Ectodermal cell (in vitro differentiated cells): ENCODE measurements around the gene TNFRSF4.

Source experiments
- H3K27ac ChIP-seq: 2 replicates; pipeline ENCODE4 v1.7.0; 2013; ENCODE audit warnings: mild to moderate bottlenecking, low read depth, low read length; ENCODE audit not compliant: insufficient read depth, poor library complexity, severe bottlenecking
- H3K27me3 ChIP-seq: 2 replicates; pipeline ENCODE4 v1.7.0; 2013; ENCODE audit warnings: mild to moderate bottlenecking, low read length; ENCODE audit not compliant: insufficient read depth, control insufficient read depth, poor library complexity, severe bottlenecking
- H3K36me3 ChIP-seq: one replicate; pipeline ENCODE4 v1.7.0; 2013; ENCODE audit warnings: low read length; ENCODE audit not compliant: control insufficient read depth, insufficient read depth
- H3K4me1 ChIP-seq: one replicate; pipeline ENCODE4 v1.7.0; 2013; ENCODE audit warnings: low read length; ENCODE audit not compliant: control insufficient read depth, insufficient read depth
- H3K4me3 ChIP-seq: 2 replicates; pipeline ENCODE4 v1.7.0; 2013; ENCODE audit warnings: low read depth, low read length, control low read depth; ENCODE audit not compliant: insufficient read depth
- H3K9me3 ChIP-seq: 2 replicates; pipeline ENCODE4 v1.7.0; 2013; ENCODE audit warnings: mild to moderate bottlenecking, low read length, moderate library complexity; ENCODE audit not compliant: control insufficient read depth
- WGBS, 2 experiments: methylation state at CpG; one replicate each; pipeline ENCODE4 v1.1.7; 2013; ENCODE audit warnings: missing lambda C conversion rate in 2 of 2; 5-methylcytosine and 5-hydroxymethylcytosine counted together

The TNFRSF4 gene

GRCh38 chr1:1216770-1217620 is 3.0 kb upstream of the TNFRSF4 start:
- 96 to 97% methylated on average over 74 of the region's 74 CpGs for WGBS, 2 experiments
- H3K4me1 ChIP-seq, result no peaks in the 10 kb centered on the region
- no peak overlapping the region for H3K4me3 ChIP-seq
- H3K27me3 ChIP-seq, result no peaks in the 10 kb centered on the region
- H3K27ac ChIP-seq, result no peak overlapping the region
- no peaks in the 10 kb centered on the region for H3K9me3 ChIP-seq
- H3K36me3 ChIP-seq, result peaks cover 14% of the 10 kb centered on the region

GRCh38 chr1:1215881-1216605 is 2.1 kb upstream of the TNFRSF4 start:
- no peaks in the 10 kb centered on the region for H3K27me3 ChIP-seq
- 94 to 95% methylated on average over 21 of the region's 21 CpGs for WGBS, 2 experiments

GRCh38 chr1:1215080-1215676 is 1.2 kb upstream of the TNFRSF4 start:
- H3K4me1 ChIP-seq, result no peaks in the 10 kb centered on the region
- no peak overlapping the region for H3K27ac ChIP-seq
- WGBS, 2 experiments, result 77 to 79% methylated on average over 11 of the region's 11 CpGs
- H3K9me3 ChIP-seq, result no peaks in the 10 kb centered on the region
- H3K27me3 ChIP-seq, result no peaks in the 10 kb centered on the region
- H3K36me3 ChIP-seq, result peaks cover 12% of the 10 kb centered on the region
- no peak overlapping the region for H3K4me3 ChIP-seq

More at GRCh38 chr1:1215881-1216605, 2.1 kb upstream of the TNFRSF4 start:
- Histone ChIP-seq H3K4me1 (no peaks in the 10 kb centered on the region), H3K9me3 (no peaks in the 10 kb centered on the region), H3K36me3 (peaks cover 12% of the 10 kb centered on the region), H3K27ac (no peak overlapping the region), H3K4me3 (no peak overlapping the region)

- H3K4me3 ChIP-seq, result no peak overlapping the region
- 93 to 94% methylated on average over 24 of the region's 24 CpGs for whole genome bisulfite sequencing, 2 experiments
- no peak overlapping the region for H3K27ac ChIP-seq
- peaks cover 3% of the 10 kb centered on the region for H3K36me3 ChIP-seq
- no peaks in the 10 kb centered on the region for H3K27me3 ChIP-seq
- H3K9me3 ChIP-seq, result no peaks in the 10 kb centered on the region
- H3K4me1 ChIP-seq, result no peaks in the 10 kb centered on the region
Observed at GRCh38 chr1:1212780-1213344, 1.1 kb downstream of the TNFRSF4 start.

- Histone ChIP-seq H3K9me3 (no peaks in the 10 kb centered on the region), H3K27me3 (peaks cover 9% of the 10 kb centered on the region), H3K36me3 (no peaks in the 10 kb centered on the region), H3K4me1 (no peaks in the 10 kb centered on the region), H3K27ac (no peak overlapping the region), H3K4me3 (no peak overlapping the region)
- WGBS, 2 experiments, result 93 to 94% methylated on average over 28 of the region's 28 CpGs
Observed at GRCh38 chr1:1211541-1212441, 2.2 kb downstream of the TNFRSF4 start.

GRCh38 chr1:1210726-1211540 is 3.0 kb downstream of the TNFRSF4 start:
- H3K4me3 ChIP-seq, result no peak overlapping the region
- H3K9me3 ChIP-seq, result no peaks in the 10 kb centered on the region
- peaks cover 18% of the 10 kb centered on the region for H3K27me3 ChIP-seq
- 94% methylated on average over 31 of the region's 31 CpGs for WGBS, 2 experiments
- peaks cover 7% of the 10 kb centered on the region for H3K4me1 ChIP-seq
- H3K27ac ChIP-seq, result no peak overlapping the region
- no peaks in the 10 kb centered on the region for H3K36me3 ChIP-seq

GRCh38 chr1:1208713-1209433 is 5.1 kb downstream of the TNFRSF4 start:
- Histone ChIP-seq H3K27ac (no peak overlapping the region), H3K4me3 (no peak overlapping the region), H3K36me3 (no peaks in the 10 kb centered on the region), H3K9me3 (no peaks in the 10 kb centered on the region), H3K27me3 (peaks cover 36% of the 10 kb centered on the region), H3K4me1 (peaks cover 8% of the 10 kb centered on the region)
- WGBS, 2 experiments, result 89 to 90% methylated on average over 37 to 38 of the region's 38 CpGs

GRCh38 chr1:1207571-1207892 is 6.4 kb downstream of the TNFRSF4 start:
- Histone ChIP-seq H3K4me3 (no peak overlapping the region), H3K27me3 (peaks cover 49% of the 10 kb centered on the region)
- 87 to 89% methylated on average over 11 of the region's 11 CpGs for WGBS, 2 experiments

More at GRCh38 chr1:1207571-1207892, 6.4 kb downstream of the TNFRSF4 start:
- Histone ChIP-seq H3K9me3 (no peaks in the 10 kb centered on the region), H3K27ac (no peak overlapping the region), H3K4me1 (peaks cover 8% of the 10 kb centered on the region), H3K36me3 (no peaks in the 10 kb centered on the region)
